ENCODE data around the gene FMR1NB.

Gene FMR1NB

DNA sequence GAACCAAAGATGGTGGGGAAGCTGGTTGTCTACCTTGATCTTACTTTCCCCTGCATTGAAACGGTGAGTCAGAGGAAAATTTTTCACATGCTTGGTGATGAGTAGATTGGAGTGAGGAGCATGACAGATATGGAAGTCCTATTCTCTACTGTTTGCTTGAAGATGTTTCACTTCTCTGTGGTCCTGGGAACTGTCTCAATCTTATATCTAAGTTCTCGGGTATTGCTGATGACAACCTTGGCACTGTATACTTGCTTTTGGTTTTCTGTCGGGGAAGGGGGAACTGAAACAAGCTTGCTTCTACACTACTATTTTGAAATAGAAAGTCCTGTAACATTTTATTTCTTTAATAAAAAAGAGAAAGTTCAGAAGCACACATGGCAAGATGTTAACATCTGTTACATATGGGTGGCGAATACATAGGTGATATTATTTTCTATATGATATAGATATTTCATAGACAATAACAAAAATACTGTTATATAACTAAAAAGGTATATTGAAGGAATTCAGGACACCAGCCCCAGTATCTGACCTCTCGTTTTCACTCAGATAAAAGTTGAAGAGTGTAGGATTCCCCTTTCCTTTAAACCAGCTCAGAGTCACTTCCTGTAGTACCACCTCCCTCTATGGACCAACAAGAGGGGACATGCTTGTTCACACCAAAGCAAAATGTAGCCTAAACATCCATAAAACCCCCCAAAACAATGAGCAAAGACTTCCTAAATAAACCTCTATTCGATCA is 88.8 kb downstream of the FMR1NB start:
- Histone ChIP-seq H3K27ac (no peak overlapping the region), H3K4me3 (no peak overlapping the region)

DNA sequence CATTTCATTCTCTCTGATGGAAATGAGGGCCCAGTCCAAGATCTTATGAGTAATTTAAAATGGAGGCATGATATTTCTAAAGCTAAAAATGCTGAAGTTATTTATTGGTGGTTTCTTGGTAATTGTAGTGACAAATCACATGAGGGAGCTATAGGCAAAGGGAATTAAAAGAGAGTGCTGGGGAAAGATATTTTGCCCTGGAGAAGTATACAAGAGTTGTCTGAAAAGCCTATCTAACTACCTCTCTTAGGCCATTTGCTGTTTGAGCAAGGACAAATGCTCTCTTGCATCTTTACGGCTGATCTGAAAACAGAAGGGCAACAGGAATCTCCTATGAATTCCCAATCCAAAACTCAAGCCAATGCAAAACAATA is 89.4 kb downstream of the FMR1NB start:
- H3K4me3 ChIP-seq: no peak overlapping the region
- H3K27ac ChIP-seq: no peak overlapping the region
